Retinal pigment epithelial cell (primary cell): ENCODE measurements around the gene COL4A2.

Experiments used
- DNase-seq: peaks from one replicate; pipeline ENCODE4 v3.0.0-alpha.2; 2010; ENCODE audit warnings: low read depth
- H3K4me3 ChIP-seq: 2 replicates; pipeline ENCODE4 v1.5.1; 2011; ENCODE audit warnings: mild to moderate bottlenecking, low read length, control low read depth, moderate library complexity
- CTCF ChIP-seq: conservative IDR thresholded peaks from 2 replicates; pipeline ENCODE4 v1.5.1; 2011; ENCODE audit warnings: low read depth, low read length, control low read depth, inconsistent platforms

COL4A2 gene

DNA sequence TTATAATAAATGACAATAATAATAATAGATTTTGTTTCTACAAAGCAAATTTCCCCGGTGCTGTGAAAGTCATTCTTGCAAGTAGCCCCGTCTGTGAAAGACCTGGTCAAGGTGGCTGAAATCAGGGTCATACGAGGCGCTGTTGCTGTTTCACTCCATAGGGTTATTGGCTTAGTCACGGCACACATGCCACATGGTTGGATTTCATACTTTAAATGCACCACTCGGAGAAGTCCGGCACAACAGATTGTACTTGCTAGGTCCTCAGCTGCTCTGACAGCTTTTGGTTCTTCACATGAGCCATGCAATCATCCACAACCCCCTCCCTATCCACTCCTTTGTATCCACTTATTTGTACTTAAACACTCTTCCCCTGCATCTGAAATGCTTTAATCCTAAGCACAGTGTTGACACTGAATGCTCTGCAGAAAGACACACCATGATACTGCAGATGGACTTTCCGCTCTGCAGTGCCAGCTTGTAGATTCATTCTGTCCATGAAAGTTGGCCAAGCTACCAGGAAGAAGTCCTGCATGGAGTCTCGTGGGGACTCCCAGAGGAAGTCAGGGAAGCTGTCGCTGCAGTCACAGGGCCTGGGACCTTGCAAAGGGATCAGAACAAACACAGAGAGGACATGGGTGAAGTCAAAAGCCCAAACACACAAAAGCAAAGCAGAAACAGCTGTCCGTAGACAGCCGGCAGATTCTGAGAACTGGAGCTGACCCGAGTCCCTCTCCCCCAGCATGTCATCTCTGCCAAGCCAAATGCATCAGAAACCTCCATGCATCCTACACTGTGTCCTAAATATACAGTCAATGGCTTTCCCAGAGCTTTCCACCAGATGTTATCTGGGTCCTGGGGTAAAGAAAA, 124.6 kb downstream of the COL4A2 start:
- TF ChIP-seq CTCF: no peak
- no peak for DNase-seq
- no peak overlapping the region for H3K4me3 ChIP-seq

- TF ChIP-seq CTCF: no peak
- H3K4me3 ChIP-seq: no peak overlapping the region
- DNase-seq: no peak
Observed at GRCh38 chr13:110432522-110432921, 125.4 kb downstream of the COL4A2 start.

- no peak for TF ChIP-seq CTCF
- DNase-seq: no peak
Observed at GRCh38 chr13:110433014-110433413, 125.9 kb downstream of the COL4A2 start.

GRCh38 chr13:110434629-110435028, 127.5 kb downstream of the COL4A2 start:
- H3K4me3 ChIP-seq: no peak overlapping the region
- TF ChIP-seq CTCF: no peak
- no peak for DNase-seq

More at GRCh38 chr13:110433014-110433413, 125.9 kb downstream of the COL4A2 start:
- no peak overlapping the region for H3K4me3 ChIP-seq

GRCh38 chr13:110435331-110435730, 128.2 kb downstream of the COL4A2 start:
- TF ChIP-seq CTCF: no peak
- no peak for DNase-seq
- H3K4me3 ChIP-seq: no peak overlapping the region

GRCh38 chr13:110436276-110436675, 129.2 kb downstream of the COL4A2 start:
- DNase-seq: no peak
- H3K4me3 ChIP-seq: no peak overlapping the region
- no peak for TF ChIP-seq CTCF

- no peak for DNase-seq
- TF ChIP-seq CTCF: no peak
- H3K4me3 ChIP-seq: no peak overlapping the region
Observed at GRCh38 chr13:110436786-110437370, 129.8 kb downstream of the COL4A2 start.
